Measurements from ENCODE around the gene DENND6B. TPM values are rescaled to one million over a fixed set of nuclear protein-coding genes. Genes with fewer than 3 reads are reported as not detected.

The DENND6B gene
- 3.0 and 3.4 TPM in 2 replicates for total RNA-seq

GRCh38 chr22:50326956-50327710 lies at the start of gene DENND6B:
Gene DENND6B (minus strand): TSS chr22:50327012. CDS start chr22:50326988, 24 bp downstream.

GRCh38 chr22:50342651-50343540 lies 16.1 kb upstream of the DENND6B start, which contains the start of gene PPP6R2:
Gene PPP6R2 (plus strand): TSS chr22:50343327. CDS start chr22:50393909, 50,582 bp downstream.

GRCh38 chr22:50306753-50307749 lies 19.8 kb downstream of the DENND6B start, which contains the start of gene PLXNB2:
Gene PLXNB2 (minus strand): TSS chr22:50307646. CDS start chr22:50290584, 17,062 bp downstream.

GRCh38 chr22:50269970-50270665 lies 56.7 kb downstream of the DENND6B start, which contains the start of gene MAPK11:
Gene MAPK11 (minus strand): TSS chr22:50270380. CDS start chr22:50270292, 88 bp downstream.

GRCh38 chr22:50261615-50262459 lies 65.0 kb downstream of the DENND6B start, which contains the start of gene MAPK12:
Gene MAPK12 (minus strand): TSS chr22:50261683. CDS start chr22:50261509, 174 bp downstream.

Other genes with a start within 250 kb of the DENND6B start
- not detected in 2 replicates for gene MLC1, start 241.6 kb downstream of the DENND6B start, total RNA-seq
- gene MOV10L1, start 237.0 kb downstream of the DENND6B start, total RNA-seq, result 5.2 and 6.7 TPM in 2 replicates
- gene PANX2, start 156.3 kb downstream of the DENND6B start, total RNA-seq, result 0.39 and 0.87 TPM in 2 replicates
- gene TRABD, start 141.1 kb downstream of the DENND6B start, total RNA-seq, result 38.4 and 42.3 TPM in 2 replicates
- 20.2 and 20.3 TPM in 2 replicates for gene SELENOO, start 126.0 kb downstream of the DENND6B start, total RNA-seq
- 19.9 and 21.1 TPM in 2 replicates for gene TUBGCP6, start 82.0 kb downstream of the DENND6B start, total RNA-seq
- 18.3 and 31.2 TPM in 2 replicates for gene HDAC10, start 75.7 kb downstream of the DENND6B start, total RNA-seq
- gene MAPK12, start 65.3 kb downstream of the DENND6B start, total RNA-seq, result 53.5 and 56.0 TPM in 2 replicates
- gene MAPK11, start 56.6 kb downstream of the DENND6B start, total RNA-seq, result 28.7 and 36.6 TPM in 2 replicates
- gene PLXNB2, start 19.4 kb downstream of the DENND6B start, total RNA-seq, result 68.6 and 71.5 TPM in 2 replicates
- gene PPP6R2, start 16.3 kb upstream of the DENND6B start, total RNA-seq, result 39.8 and 41.1 TPM in 2 replicates
- 47.4 and 50.8 TPM in 2 replicates for gene SBF1, start 148.0 kb upstream of the DENND6B start, total RNA-seq
- gene ADM2, start 154.5 kb upstream of the DENND6B start, total RNA-seq, result 0.64 and 0.87 TPM in 2 replicates
- not detected in 2 replicates for gene MIOX, start 159.8 kb upstream of the DENND6B start, total RNA-seq
- gene LMF2, start 180.7 kb upstream of the DENND6B start, total RNA-seq, result 78.3 and 88.4 TPM in 2 replicates
- gene NCAPH2, start 181.2 kb upstream of the DENND6B start, total RNA-seq, result 63.0 and 70.5 TPM in 2 replicates
- gene SCO2, start 198.6 kb upstream of the DENND6B start, total RNA-seq, result 3.7 and 13.6 TPM in 2 replicates
- 27.3 and 32.5 TPM in 2 replicates for gene TYMP, start 203.0 kb upstream of the DENND6B start, total RNA-seq
- not detected in 2 replicates for gene KLHDC7B, start 218.9 kb upstream of the DENND6B start, total RNA-seq
- gene SYCE3, start 235.9 kb upstream of the DENND6B start, total RNA-seq, result not detected in 2 replicates